NB4 (cell line): Measurements from ENCODE around the gene ERICH6B.

ENCODE experiments used
- CTCF ChIP-seq: IDR thresholded peaks from one replicate; pipeline ENCODE4 v1.5.1; 2012; ENCODE audit warnings: low read depth, low read length
- MYC ChIP-seq: IDR thresholded peaks from 2 replicates; pipeline ENCODE4 v1.6.1; 2011; ENCODE audit warnings: low read depth, low read length
- POLR2A ChIP-seq: IDR thresholded peaks from 2 replicates; pipeline ENCODE4 v1.6.1; 2011; ENCODE audit warnings: mild to moderate bottlenecking; ENCODE audit not compliant: insufficient read length; ENCODE audit errors: extremely low read depth

GRCh38 chr13:45603338-45603737 is 12.2 kb downstream of the ERICH6B start:
- TF ChIP-seq CTCF (no peak), POLR2A (no peak), MYC (no peak)
